ENCODE measurements around the gene RAB30.
"Not testable (repeated sequence)": the region's sequence is repeated elsewhere in the genome, so short reads cannot be mapped to it uniquely, and the experiment has no call there.

GRCh38 chr11:82955736-82956453 is 115.8 kb downstream of the RAB30 start:
- not testable (repeated sequence) for TF ChIP-seq CTCF (IDR thresholded peaks at IDR 0.05; ENCODE audit: extremely low read depth in 1 of 2, insufficient read depth in 1 of 2, low read depth in 1 of 2, low read length in 2 of 2); GATA2 (IDR thresholded peaks at IDR 0.05; ENCODE audit: insufficient read depth, insufficient read length, low read depth, low read length); POLR2A (IDR thresholded peaks at IDR 0.05; ENCODE audit: low read depth, low read length); MAX (IDR thresholded peaks at IDR 0.05; ENCODE audit: insufficient read depth, insufficient read length); MYC (IDR thresholded peaks at IDR 0.05; ENCODE audit: low read depth, low read length); POLR2AphosphoS5 (IDR thresholded peaks at IDR 0.05; ENCODE audit: insufficient read depth, low read depth, low read length); JUN (IDR thresholded peaks at IDR 0.05; ENCODE audit: borderline replicate concordance, insufficient read depth, insufficient read length, low read depth); EZH2 (IDR thresholded peaks at IDR 0.05; ENCODE audit: borderline replicate concordance, low read depth, low read length, severe bottlenecking)
